IMR-90 (cell line): ENCODE data around the gene EPB41L1. TPM values are rescaled to one million over a fixed set of nuclear protein-coding genes. Genes with fewer than 3 reads are reported as not detected.

Experiments
- ATAC-seq: fragments of 200-7000 bp; cut with Tn5 transposase; 2 replicates; pipeline ENCODE4 v1.9.1; 2020; ENCODE audit warnings: low read depth, mild to moderate bottlenecking, moderate library complexity
- BruUV-seq: library from RNA; stranded (reverse); fragments of 400-500 nt; replicated peaks from 2 replicates; lab custom pipeline; 2021; lab: Mats Ljungman, UMichigan
- CTCF ChIA-PET: fragments of 300-600 bp; formaldehyde crosslinking; extraction: SDS; loops from one replicate; lab custom pipeline; 2021; ENCODE audit warnings: antibody characterized with exemption; lab: Yijun Ruan, JAX
- POLR2A ChIA-PET: fragments of 300-600 bp; sonication (Branson Sonifier 250); formaldehyde crosslinking; loops from one replicate; lab custom pipeline; 2022; ENCODE audit warnings: antibody characterized with exemption; ENCODE audit not compliant: unreplicated experiment; lab: Charles Lee
- DNase-seq: peaks from one replicate; pipeline ENCODE4 v3.0.0; 2013
- H2AFZ ChIP-seq: replicated peaks from 2 replicates; pipeline ENCODE3; 2013; ENCODE audit warnings: low read length, mild to moderate bottlenecking; ENCODE audit not compliant: poor library complexity
- H2AK5ac ChIP-seq: 2 replicates; pipeline ENCODE4 v1.6.1; 2013; ENCODE audit warnings: low read depth, low read length, inconsistent platforms
- H2AK9ac ChIP-seq: replicated peaks from 2 replicates; pipeline ENCODE3; 2013; ENCODE audit warnings: mild to moderate bottlenecking, low read depth, low read length, moderate library complexity; ENCODE audit not compliant: poor library complexity
- H2BK120ac ChIP-seq: 2 replicates; pipeline ENCODE4 v1.6.1; 2013; ENCODE audit warnings: low read depth, low read length, inconsistent platforms
- H2BK15ac ChIP-seq: 3 replicates; pipeline ENCODE4 v1.6.1; 2013; ENCODE audit warnings: low read depth, low read length, inconsistent platforms
- H2BK20ac ChIP-seq: 2 replicates; pipeline ENCODE4 v1.6.1; 2013; ENCODE audit warnings: low read depth, mild to moderate bottlenecking, inconsistent platforms, low read length, moderate library complexity
- H2BK5ac ChIP-seq: 2 replicates; pipeline ENCODE4 v1.6.1; 2013; ENCODE audit warnings: mild to moderate bottlenecking, low read depth, low read length, inconsistent platforms; ENCODE audit not compliant: poor library complexity, severe bottlenecking
- H3K14ac ChIP-seq: replicated peaks from 2 replicates; pipeline ENCODE4 v1.6.1; 2013; ENCODE audit warnings: low read depth, low read length, inconsistent platforms
- H3K18ac ChIP-seq: 2 replicates; pipeline ENCODE4 v1.6.1; 2013; ENCODE audit warnings: low read depth, low read length, control low read depth
- H3K23ac ChIP-seq: 2 replicates; pipeline ENCODE4 v1.6.1; 2013; ENCODE audit warnings: low read depth, low read length, inconsistent platforms
- H3K27ac ChIP-seq: 2 replicates; pipeline ENCODE4 v1.5.1; 2013; ENCODE audit warnings: mild to moderate bottlenecking, control low read depth, low read length; ENCODE audit not compliant: insufficient read depth
- H3K27me3 ChIP-seq: 2 replicates; pipeline ENCODE4 v1.6.1; 2013; ENCODE audit warnings: low read length; ENCODE audit not compliant: control insufficient read depth, insufficient read depth
- H3K36me3 ChIP-seq: 2 replicates; pipeline ENCODE4 v1.6.1; 2013; ENCODE audit warnings: low read length, mixed read lengths; ENCODE audit not compliant: control insufficient read depth, insufficient read depth
- H3K4ac ChIP-seq: 2 replicates; pipeline ENCODE4 v1.6.1; 2013; ENCODE audit warnings: low read depth, low read length, inconsistent platforms
- H3K4me1 ChIP-seq: 2 replicates; pipeline ENCODE4 v1.6.1; 2013; ENCODE audit warnings: low read length, mixed read lengths; ENCODE audit not compliant: control insufficient read depth, insufficient read depth
- H3K4me2 ChIP-seq: 2 replicates; pipeline ENCODE4 v1.6.1; 2013; ENCODE audit warnings: low read depth, mild to moderate bottlenecking, control low read depth, low read length, moderate library complexity
- H3K4me3 ChIP-seq: 2 replicates; pipeline ENCODE4 v1.5.1; 2013; ENCODE audit warnings: low read depth, mild to moderate bottlenecking, control low read depth, low read length, moderate library complexity; ENCODE audit not compliant: insufficient read depth
- H3K56ac ChIP-seq: 2 replicates; pipeline ENCODE4 v1.6.1; 2013; ENCODE audit warnings: low read length, inconsistent platforms; ENCODE audit not compliant: insufficient read depth; ENCODE audit errors: extremely low read depth
- H3K79me1 ChIP-seq, 2 experiments: 2 replicates each; pipeline ENCODE4 v1.6.1; 2013; ENCODE audit warnings: low read length in 2 of 2, inconsistent platforms in 1 of 2, low read depth in 1 of 2
- H3K9ac ChIP-seq: 2 replicates; pipeline ENCODE4 v1.6.1; 2013; ENCODE audit warnings: low read depth, low read length, control low read depth
- H3K9me1 ChIP-seq: 2 replicates; pipeline ENCODE4 v1.6.1; 2013; ENCODE audit warnings: low read length, inconsistent platforms; ENCODE audit not compliant: insufficient read depth
- H3K9me3 ChIP-seq: 2 replicates; pipeline ENCODE4 v1.6.1; 2013; ENCODE audit warnings: low read length; ENCODE audit not compliant: control insufficient read depth, insufficient read depth
- H4K20me1 ChIP-seq: 2 replicates; pipeline ENCODE4 v1.6.1; 2013; ENCODE audit warnings: low read length, inconsistent platforms; ENCODE audit not compliant: insufficient read depth
- H4K5ac ChIP-seq: 2 replicates; pipeline ENCODE4 v1.6.1; 2013; ENCODE audit warnings: mild to moderate bottlenecking, low read depth, low read length, control low read depth
- H4K8ac ChIP-seq, 2 experiments: 2 replicates each; pipeline ENCODE4 v1.6.1; 2013; ENCODE audit warnings: low read depth in 2 of 2, low read length in 2 of 2, control low read depth in 1 of 2, inconsistent platforms in 1 of 2
- H4K91ac ChIP-seq: 2 replicates; pipeline ENCODE4 v1.6.1; 2013; ENCODE audit warnings: low read depth, low read length, inconsistent platforms; ENCODE audit not compliant: insufficient read depth
- ELK1 ChIP-seq: fragments of 150-350 bp; IDR thresholded peaks from 2 replicates; pipeline ENCODE4 v1.6.1; 2016; ENCODE audit warnings: low read depth, mild to moderate bottlenecking, low read length, moderate library complexity, borderline replicate concordance
- MAFK ChIP-seq: IDR thresholded peaks from 2 replicates; pipeline ENCODE4 v1.6.1; 2012; ENCODE audit warnings: low read depth, low read length, improper control_type of control experiment
- NFE2L2 ChIP-seq: fragments of 150-350 bp; IDR thresholded peaks from 2 replicates; pipeline ENCODE4 v1.6.1; 2016; ENCODE audit warnings: low read depth, mild to moderate bottlenecking, low read length
- RAD21 ChIP-seq: IDR thresholded peaks from 2 replicates; pipeline ENCODE4 v1.6.1; 2012; ENCODE audit warnings: low read length, improper control_type of control experiment
- RCOR1 ChIP-seq: IDR thresholded peaks from 2 replicates; pipeline ENCODE4 v1.6.1; 2012; ENCODE audit warnings: mild to moderate bottlenecking, low read length, improper control_type of control experiment; ENCODE audit not compliant: insufficient replicate concordance
- WGBS, 2 experiments: methylation state at CpG; one replicate each; pipeline versions ENCODE4 v1.1.5 to v1.1.7; 2013; ENCODE audit warnings: missing lambda C conversion rate in 2 of 2; ENCODE audit not compliant: insufficient read length in 1 of 2; ENCODE audit errors: extremely low coverage in 2 of 2; 5-methylcytosine and 5-hydroxymethylcytosine counted together
- dilution Hi-C: fragments of 300-500 bp; cut with HindIII; formaldehyde crosslinking; loops from one replicate; pipeline ENCODE4 v1.14.3; 2018; ENCODE audit warnings: low sequenced_read_pairs; ENCODE audit not compliant: unreplicated experiment
- in situ Hi-C: fragments of 300-500 bp; cut with MboI; formaldehyde crosslinking; loops from 3 replicates; pipeline ENCODE4 v1.14.3; 2019; ENCODE audit warnings: low sequenced_read_pairs, inconsistent platforms, mixed read lengths
- intact Hi-C: fragments of 100-400 bp; cut with micrococcal nuclease; formaldehyde crosslinking; loops from 2 replicates; pipeline ENCODE4 v1.10.0; 2022
- polyA plus RNA-seq, 3 experiments: library from polyadenylated mRNA; depleted of rRNA; stranded (reverse); fragments of >200 nt; gene quantifications; 2 replicates each; pipeline ENCODE4 v1.2.3, GENCODE V29; 2012; ENCODE audit warnings: low replicate concordance in 1 of 3
- total RNA-seq: library from RNA; depleted of rRNA; stranded (reverse); fragments of >200 nt; gene quantifications from 2 replicates; pipeline ENCODE4 v1.2.3, GENCODE V29; 2012
- TF ChIP-seq, protein P1 (sequence below): fragments of 150-350 bp; IDR thresholded peaks from 2 replicates; pipeline ENCODE4 v1.6.1; 2017; ENCODE audit warnings: mild to moderate bottlenecking, antibody characterized with exemption, low read length, low read depth

EPB41L1 gene
- total and polyA plus RNA-seq, 2 of the 4 experiments (the other 2 are of a cell fraction) = 12.5 to 33.7 TPM

DNA sequence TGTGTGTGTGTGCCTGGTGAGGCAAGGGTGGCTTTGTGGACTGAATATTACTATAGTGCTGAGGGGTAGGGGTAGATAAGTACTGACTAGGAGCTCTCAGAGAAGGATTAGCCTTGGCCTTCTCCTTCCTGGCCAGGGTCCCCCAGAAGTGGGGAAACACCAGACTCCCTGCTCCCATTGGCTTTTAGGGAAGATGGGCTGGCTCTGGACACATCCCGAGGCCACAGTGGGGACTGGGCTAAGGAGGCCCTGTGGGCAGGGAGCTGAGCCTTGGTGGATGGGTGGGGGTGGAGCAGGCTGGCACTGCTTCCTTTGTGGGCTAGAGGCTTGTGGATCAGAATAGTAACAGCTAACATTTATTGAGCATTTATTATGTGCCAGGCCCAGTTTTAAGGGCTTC is 3.1 kb downstream of the EPB41L1 start:
- CTCF ChIA-PET = interaction anchor here (0.7 to 2.8 kb wide), 3 partner anchors 35 to 45 kb away, joined by 3 to 8 read pairs (median 3); no protein-coding TSS in a partner anchor

More for the DNA sequence above, 3.1 kb downstream of the EPB41L1 start:
- no peak overlapping the region for H2BK20ac ChIP-seq
- no peak overlapping the region for H2BK15ac ChIP-seq
- no peaks in the 10 kb centered on the region for H3K36me3 ChIP-seq
- no peak overlapping the region for H2AK5ac ChIP-seq
- WGBS, 2 experiments = no CpG with 5 or more reads among the region's 1 CpG
- H3K4me2 ChIP-seq = no peak overlapping the region
- intact Hi-C loops = no loop called here
- in situ Hi-C loops = loop anchor here (5.0 kb wide), 1 partner anchor 40 kb away; no protein-coding TSS in a partner anchor
- peaks cover 11% of the 10 kb centered on the region for H3K4me1 ChIP-seq
- H4K5ac ChIP-seq = no peak overlapping the region
- ATAC-seq (no peak), DNase-seq (no peak)
- H3K14ac ChIP-seq = no peak overlapping the region
- no peak overlapping the region for H3K18ac ChIP-seq
- TF ChIP-seq MAFK = no peak
- no peak for TF ChIP-seq NFE2L2
- TF ChIP-seq RCOR1 = no peak
- no peak for TF ChIP-seq ELK1
- TF ChIP-seq, protein P1, sequence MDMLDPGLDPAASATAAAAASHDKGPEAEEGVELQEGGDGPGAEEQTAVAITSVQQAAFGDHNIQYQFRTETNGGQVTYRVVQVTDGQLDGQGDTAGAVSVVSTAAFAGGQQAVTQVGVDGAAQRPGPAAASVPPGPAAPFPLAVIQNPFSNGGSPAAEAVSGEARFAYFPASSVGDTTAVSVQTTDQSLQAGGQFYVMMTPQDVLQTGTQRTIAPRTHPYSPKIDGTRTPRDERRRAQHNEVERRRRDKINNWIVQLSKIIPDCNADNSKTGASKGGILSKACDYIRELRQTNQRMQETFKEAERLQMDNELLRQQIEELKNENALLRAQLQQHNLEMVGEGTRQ = no peak
- TF ChIP-seq RAD21 = no peak
- dilution Hi-C loops = no loop called here
- H4K91ac ChIP-seq = no peak overlapping the region
- no peak overlapping the region for H3K23ac ChIP-seq
- no peaks in the 10 kb centered on the region for H3K27me3 ChIP-seq
- no peaks in the 10 kb centered on the region for H3K9me3 ChIP-seq
- peaks cover 8% of the 10 kb centered on the region for H3K9me1 ChIP-seq
- no peak overlapping the region for H4K8ac ChIP-seq
- H3K4me3 ChIP-seq = no peak overlapping the region
- H2BK5ac ChIP-seq = no peak overlapping the region
- POLR2A ChIA-PET = no interaction called here
- no peak overlapping the region for H3K9ac ChIP-seq
- H2BK120ac ChIP-seq = no peak overlapping the region
- H3K4ac ChIP-seq = no peak overlapping the region
- no peak overlapping the region for H2AFZ ChIP-seq
- H4K20me1 ChIP-seq = peaks cover 27% of the 10 kb centered on the region
- no peak overlapping the region for H2AK9ac ChIP-seq
- BruUV-seq = no TSS peak
- no peak overlapping the region for H3K56ac ChIP-seq
- peaks cover 6 to 24% of the 10 kb centered on the region in 2 experiments; a peak in 3 of 4 replicates for H3K79me1 ChIP-seq
- no peak overlapping the region for H3K27ac ChIP-seq
